Measurements from ENCODE around the gene CNOT11. TPM values are rescaled to one million over a fixed set of nuclear protein-coding genes. Genes with fewer than 3 reads are reported as not detected.

The CNOT11 gene
- total and polyA plus RNA-seq, 2 of the 13 experiments (the other 11 are each of a cell fraction or from before 2014, with no cell fraction given) = 114 to 209 TPM

GRCh38 chr2:101308432-101309210 is 55.9 kb downstream of the CNOT11 start, which contains the start of gene RNF149 (continued):
- TF ChIP-seq ZNF18 (CRISPR knock-in tag; IDR thresholded peaks at IDR 0.05; ENCODE audit: insufficient replicate concordance) (peak; percentile 46), AHR (CRISPR knock-in tag; IDR thresholded peaks at IDR 0.05) (peak; percentile 74; the same call in 1 of the 2 replicates), ZNF430 (CRISPR knock-in tag; IDR thresholded peaks at IDR 0.05) (peak; percentile 99), ZNF800 (CRISPR knock-in tag; IDR thresholded peaks at IDR 0.05) (peak; percentile 97), HOXA9 (CRISPR knock-in tag; IDR thresholded peaks at IDR 0.05; ENCODE audit: borderline replicate concordance) (peak; percentile 95), PTBP1 (IDR thresholded peaks at IDR 0.05; ENCODE audit: low read depth, low read length, poor library complexity, severe bottlenecking) (no peak), ASH2L (IDR thresholded peaks at IDR 0.05; ENCODE audit: insufficient read length, low read depth, low read length) (peak; percentile 92), ZNF451 (CRISPR knock-in tag; IDR thresholded peaks at IDR 0.05) (peak; percentile 98), ZNF709 (CRISPR knock-in tag; IDR thresholded peaks at IDR 0.05) (peak; percentile 78; the same call in 1 of the 2 replicates), ZGPAT (CRISPR knock-in tag; IDR thresholded peaks at IDR 0.05) (peak; percentile 92), SP2 (CRISPR knock-in tag; IDR thresholded peaks at IDR 0.05) (peak; percentile 12; the same call in 1 of the 2 replicates), NRL (CRISPR knock-in tag; IDR thresholded peaks at IDR 0.05; ENCODE audit: borderline replicate concordance) (peak; percentile 81), FOXA3 (CRISPR knock-in tag; IDR thresholded peaks at IDR 0.05) (peak; percentile 73), GATAD1 (CRISPR knock-in tag; IDR thresholded peaks at IDR 0.05) (peak; percentile 82), ETS1 (CRISPR knock-in tag; IDR thresholded peaks at IDR 0.05) (peak; percentile 93; the same call in 1 of the 2 replicates), EED (CRISPR knock-in tag; IDR thresholded peaks at IDR 0.05) (peak; percentile 99), TSC22D2 (CRISPR knock-in tag; IDR thresholded peaks at IDR 0.05; ENCODE audit: borderline replicate concordance) (peak; percentile 79; the same call in 1 of the 2 replicates), ZBTB49 (CRISPR knock-in tag; IDR thresholded peaks at IDR 0.05; ENCODE audit: borderline replicate concordance) (no peak), SETDB1 (CRISPR knock-in tag; IDR thresholded peaks at IDR 0.05; ENCODE audit: borderline replicate concordance) (no peak), RFX3 (CRISPR knock-in tag; IDR thresholded peaks at IDR 0.05) (no peak)

Data from HepG2 (cell line).